ENCODE measurements around the gene UGT1A10.

Gene UGT1A10

GRCh38 chr2:233817361-233817911 is 181.2 kb downstream of the UGT1A10 start:
- no peak for DNase-seq (ENCODE audit: extremely low read depth, low read depth)
- TF ChIP-seq CTCF (IDR thresholded peaks at IDR 0.05; ENCODE audit: low read depth, low read length) = no peak

- no peak for TF ChIP-seq CTCF (IDR thresholded peaks at IDR 0.05; ENCODE audit: low read depth, low read length)
- no peak for DNase-seq (ENCODE audit: extremely low read depth, low read depth)
Measured at GRCh38 chr2:233817995-233818638, 181.9 kb downstream of the UGT1A10 start.

- TF ChIP-seq CTCF (IDR thresholded peaks at IDR 0.05; ENCODE audit: low read depth, low read length) = no peak
- no peak for DNase-seq (ENCODE audit: extremely low read depth, low read depth)
Measured at GRCh38 chr2:233818639-233819621, 182.7 kb downstream of the UGT1A10 start.

GRCh38 chr2:233819884-233820773 is 183.9 kb downstream of the UGT1A10 start:
- DNase-seq (ENCODE audit: extremely low read depth, low read depth) = no peak
- no peak for TF ChIP-seq CTCF (IDR thresholded peaks at IDR 0.05; ENCODE audit: low read depth, low read length)

- no peak for TF ChIP-seq CTCF (IDR thresholded peaks at IDR 0.05; ENCODE audit: low read depth, low read length)
- DNase-seq (ENCODE audit: extremely low read depth, low read depth) = no peak
Measured at GRCh38 chr2:233820774-233821105, 184.5 kb downstream of the UGT1A10 start.

- TF ChIP-seq CTCF (IDR thresholded peaks at IDR 0.05; ENCODE audit: low read depth, low read length) = no peak
Measured at GRCh38 chr2:233821196-233821595, 184.9 kb downstream of the UGT1A10 start.

More at GRCh38 chr2:233821196-233821595, 184.9 kb downstream of the UGT1A10 start:
- no peak for DNase-seq (ENCODE audit: extremely low read depth, low read depth)
